ENCODE results near the gene FILIP1L. TPM values are rescaled to one million over a fixed set of nuclear protein-coding genes. Genes with fewer than 3 reads are reported as not detected.

FILIP1L gene
- total and polyA plus RNA-seq, 2 of the 8 experiments (the other 6 are each of a cell fraction or from before 2014, with no cell fraction given), result 0.06 to 0.09 TPM

DNA sequence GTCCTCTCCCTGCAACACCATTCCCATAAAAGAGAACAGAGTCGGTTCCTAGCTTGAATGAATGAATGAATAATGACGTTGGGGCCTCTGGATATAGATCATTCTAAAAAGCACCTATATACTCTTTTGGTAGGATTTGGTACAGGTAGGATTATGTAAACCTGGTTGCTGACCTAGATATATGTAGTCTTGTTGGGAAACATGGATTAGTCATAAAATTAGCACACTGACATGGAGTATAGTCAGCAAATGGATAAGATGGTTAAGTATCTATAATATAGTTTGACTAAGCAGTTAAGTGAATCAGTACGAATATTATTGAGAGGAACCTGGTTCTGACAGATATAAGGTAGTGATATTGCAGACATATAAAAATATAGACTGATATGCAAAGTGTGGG, 142.5 kb downstream of the FILIP1L start:
- CTCF ChIA-PET (ENCODE audit: partially characterized antibody), result interaction anchor here (1.2 kb wide), 1 partner anchor 14 kb away, joined by 4 read pairs; no protein-coding TSS in a partner anchor
- no peak for TF ChIP-seq KDM5A (IDR thresholded peaks at IDR 0.05; ENCODE audit: low read length)
- no peak for TF ChIP-seq RFX5 (IDR thresholded peaks at IDR 0.05; ENCODE audit: borderline replicate concordance, low read depth, low read length)
- no peak for TF ChIP-seq TCF12 (IDR thresholded peaks at IDR 0.05; ENCODE audit: low read depth, low read length)
- no peak for TF ChIP-seq ASH2L (IDR thresholded peaks at IDR 0.05; ENCODE audit: low read length)
- no peak for TF ChIP-seq TAF1 (IDR thresholded peaks at IDR 0.05; ENCODE audit: low read depth, low read length)
- TF ChIP-seq BCL11A (IDR thresholded peaks at IDR 0.05; ENCODE audit: low read depth in 2 of 2, low read length in 2 of 2), result no peak
- no peak for TF ChIP-seq CTBP2 (IDR thresholded peaks at IDR 0.05; ENCODE audit: borderline replicate concordance, insufficient read depth, insufficient read length, low read length)
- no peak for TF ChIP-seq GTF2F1 (IDR thresholded peaks at IDR 0.05; ENCODE audit: borderline replicate concordance, low read depth, low read length)
- no peak for TF ChIP-seq TBP (IDR thresholded peaks at IDR 0.05; ENCODE audit: low read depth, low read length)
- TF ChIP-seq BRCA1 (IDR thresholded peaks at IDR 0.05; ENCODE audit: low read depth, low read length), result no peak
- no peak for TF ChIP-seq SIRT6 (IDR thresholded peaks at IDR 0.05; ENCODE audit: low read length)
- TF ChIP-seq NANOG (IDR thresholded peaks at IDR 0.05; ENCODE audit: insufficient read depth, low read depth, low read length, poor library complexity, severe bottlenecking), result no peak
- no peak for TF ChIP-seq JUND (IDR thresholded peaks at IDR 0.05; ENCODE audit: low read length)
- TF ChIP-seq POLR2AphosphoS5 (IDR thresholded peaks at IDR 0.05; ENCODE audit: low read depth, low read length), result no peak
- TF ChIP-seq, protein P1, sequence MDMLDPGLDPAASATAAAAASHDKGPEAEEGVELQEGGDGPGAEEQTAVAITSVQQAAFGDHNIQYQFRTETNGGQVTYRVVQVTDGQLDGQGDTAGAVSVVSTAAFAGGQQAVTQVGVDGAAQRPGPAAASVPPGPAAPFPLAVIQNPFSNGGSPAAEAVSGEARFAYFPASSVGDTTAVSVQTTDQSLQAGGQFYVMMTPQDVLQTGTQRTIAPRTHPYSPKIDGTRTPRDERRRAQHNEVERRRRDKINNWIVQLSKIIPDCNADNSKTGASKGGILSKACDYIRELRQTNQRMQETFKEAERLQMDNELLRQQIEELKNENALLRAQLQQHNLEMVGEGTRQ (IDR thresholded peaks at IDR 0.05; ENCODE audit: low read length), result no peak

More for the DNA sequence above, 142.5 kb downstream of the FILIP1L start:
- Histone ChIP-seq H2BK15ac (ENCODE audit: low read length) (no peak overlapping the region), H3K4ac (replicated peaks; ENCODE audit: insufficient read length, low read depth, low read length) (no peak overlapping the region), H3K79me2 (ENCODE audit: control insufficient read depth in 1 of 2, insufficient read depth in 2 of 2, low read length in 2 of 2) (no peaks in the 10 kb centered on the region), H3K14ac (ENCODE audit: insufficient read length) (no peak overlapping the region), H3K9me3 (ENCODE audit: insufficient read depth in 2 of 2, low read depth in 1 of 2, low read length in 1 of 2) (no peaks in the 10 kb centered on the region), H3K23ac (ENCODE audit: insufficient read length) (no peak overlapping the region), H3K27ac (ENCODE audit: low read depth, low read length) (no peak overlapping the region), H4K8ac (ENCODE audit: extremely low read depth, insufficient read depth, low read length) (no peak overlapping the region), H4K20me1 (replicated peaks in 1 of 2; ENCODE audit: control insufficient read depth in 1 of 2, insufficient read depth in 2 of 2, low read length in 2 of 2) (no peaks in the 10 kb centered on the region), H3K36me3 (ENCODE audit: control insufficient read depth in 2 of 4, insufficient read depth in 4 of 4, low read length in 3 of 4) (no peaks in the 10 kb centered on the region), H2BK5ac (ENCODE audit: low read depth, low read length) (no peak overlapping the region), H3K9ac (replicated peaks in 1 of 4; ENCODE audit: extremely low read depth in 1 of 4, low read depth in 3 of 4, low read length in 3 of 4) (no peak overlapping the region), H3K79me1 (ENCODE audit: low read depth, low read length) (no peaks in the 10 kb centered on the region), H3K27me3 (replicated peaks in 1 of 4; ENCODE audit: control insufficient read depth in 3 of 4, extremely low read depth in 1 of 4, insufficient read depth in 3 of 4, low read length in 3 of 4) (no peaks in the 10 kb centered on the region), H2BK20ac (ENCODE audit: low read length) (no peak overlapping the region), H4K5ac (ENCODE audit: insufficient read length, low read depth, low read length) (no peak overlapping the region), H3K4me2 (ENCODE audit: insufficient read depth in 1 of 2, low read depth in 2 of 2, low read length in 2 of 2) (no peak overlapping the region), H3K56ac (replicated peaks; ENCODE audit: insufficient read length, low read depth, low read length) (no peak overlapping the region), H2AFZ (ENCODE audit: low read length) (no peak overlapping the region), H2BK12ac (ENCODE audit: low read depth, low read length) (no peak overlapping the region), H3K4me3 (ENCODE audit: extremely low read depth in 1 of 4, insufficient read depth in 2 of 4, low read depth in 3 of 4, low read length in 4 of 4) (no peak overlapping the region), H3K18ac (ENCODE audit: extremely low read depth, low read length) (no peak overlapping the region), H3K23me2 (ENCODE audit: low read depth, low read length) (no peaks in the 10 kb centered on the region), H4K91ac (replicated peaks; ENCODE audit: insufficient read length, low read length) (no peak overlapping the region), H2BK120ac (replicated peaks; ENCODE audit: low read depth, low read length) (no peak overlapping the region), H3K4me1 (replicated peaks in 1 of 4; ENCODE audit: control insufficient read depth in 3 of 4, insufficient read depth in 4 of 4, low read length in 3 of 4) (no peaks in the 10 kb centered on the region), H2AK5ac (ENCODE audit: low read depth, low read length) (no peak overlapping the region)
- POLR2A ChIA-PET (ENCODE audit: partially characterized antibody), result no interaction called here
- no peak for DNase-seq (ENCODE audit: low read depth in 1 of 2, low spot score in 2 of 2)
- WGBS, 2 experiments (ENCODE audit: extremely low coverage in 1 of 2, insufficient coverage in 1 of 2, insufficient read length in 1 of 2, insufficient replicate concordance in 2 of 2, low coverage in 1 of 2, low lambda C conversion rate in 2 of 2, missing lambda C conversion rate in 1 of 2), result 87% methylated on average over 3 of the region's 3 CpGs; no CpG with 5 or more reads in 1 of the 2 experiments
- FAIRE-seq, result no peak

Data from H1 (cell line).